ENCODE results near the gene SLC39A13.

The SLC39A13 gene

GRCh38 chr11:47430524-47430923 lies 22.1 kb downstream of the SLC39A13 start:
- no peak for DNase-seq (ENCODE audit: low read depth, low spot score)

GRCh38 chr11:47431356-47432083 lies 23.1 kb downstream of the SLC39A13 start:
- DNase-seq (ENCODE audit: low read depth, low spot score): no peak

- DNase-seq (ENCODE audit: low read depth, low spot score): no peak
Observed at GRCh38 chr11:47433157-47433556, 24.8 kb downstream of the SLC39A13 start.

- DNase-seq (ENCODE audit: low read depth, low spot score): no peak
Observed at GRCh38 chr11:47434011-47434786, 25.8 kb downstream of the SLC39A13 start.

- DNase-seq (ENCODE audit: low read depth, low spot score): no peak
Observed at GRCh38 chr11:47435687-47436086, 27.3 kb downstream of the SLC39A13 start.

GRCh38 chr11:47436726-47437125 lies 28.3 kb downstream of the SLC39A13 start:
- no peak for DNase-seq (ENCODE audit: low read depth, low spot score)

GRCh38 chr11:47437218-47437745 lies 28.9 kb downstream of the SLC39A13 start:
- no peak for DNase-seq (ENCODE audit: low read depth, low spot score)

GRCh38 chr11:47437746-47438418 lies 29.5 kb downstream of the SLC39A13 start:
- DNase-seq (ENCODE audit: low read depth, low spot score): no peak

GRCh38 chr11:47438721-47439120 lies 30.3 kb downstream of the SLC39A13 start:
- no peak for DNase-seq (ENCODE audit: low read depth, low spot score)

GRCh38 chr11:47440054-47440476 lies 31.7 kb downstream of the SLC39A13 start:
- DNase-seq (ENCODE audit: low read depth, low spot score): no peak

GRCh38 chr11:47441421-47441820 lies 33.0 kb downstream of the SLC39A13 start:
- no peak for DNase-seq (ENCODE audit: low read depth, low spot score)

- DNase-seq (ENCODE audit: low read depth, low spot score): no peak
Observed at GRCh38 chr11:47442514-47442913, 34.1 kb downstream of the SLC39A13 start.

- no peak for DNase-seq (ENCODE audit: low read depth, low spot score)
Observed at GRCh38 chr11:47443028-47443700, 34.8 kb downstream of the SLC39A13 start.

GRCh38 chr11:47443817-47444216 lies 35.4 kb downstream of the SLC39A13 start:
- DNase-seq (ENCODE audit: low read depth, low spot score): no peak

GRCh38 chr11:47445840-47446239 lies 37.5 kb downstream of the SLC39A13 start:
- DNase-seq (ENCODE audit: low read depth, low spot score): no peak

GRCh38 chr11:47446833-47447232 lies 38.4 kb downstream of the SLC39A13 start:
- DNase-seq (ENCODE audit: low read depth, low spot score): no peak

- no peak for DNase-seq (ENCODE audit: low read depth, low spot score)
Observed at GRCh38 chr11:47447906-47448305, 39.5 kb downstream of the SLC39A13 start.

GRCh38 chr11:47448566-47449427 lies 40.4 kb downstream of the SLC39A13 start, which contains the start of gene RAPSN:
RAPSN (minus strand) TSS chr11:47449136; CDS start chr11:47448964, 172 bp downstream.
- DNase-seq (ENCODE audit: low read depth, low spot score): no peak

GRCh38 chr11:47449541-47449940 lies 41.2 kb downstream of the SLC39A13 start:
- no peak for DNase-seq (ENCODE audit: low read depth, low spot score)

GRCh38 chr11:47451436-47451835 lies 43.0 kb downstream of the SLC39A13 start:
- DNase-seq (ENCODE audit: low read depth, low spot score): no peak

GRCh38 chr11:47451990-47452389 lies 43.6 kb downstream of the SLC39A13 start:
- DNase-seq (ENCODE audit: low read depth, low spot score): no peak

All from activated CD4-positive, CD25-positive, alpha-beta regulatory T cell treated with anti-CD3 and anti-CD28 coated beads, Interleukin-2, amount 50 U/mL, for 16 hours (primary cell).